Fibroblast of skin of right biceps (primary cell): ENCODE data around the gene MALSU1.
A peak's percentile ranks its signal among the peaks of the same experiment; 100 is the strongest.

Experiments used
- DNase-seq: peaks from one replicate; pipeline ENCODE4 v3.0.0-alpha.2; 2013

Gene MALSU1

GRCh38 chr7:23337374-23337773 is 38.2 kb downstream of the MALSU1 start:
- DNase-seq = no peak

GRCh38 chr7:23338439-23338838 is 39.3 kb downstream of the MALSU1 start:
- DNase-seq = no peak

- DNase-seq = no peak
Observed at GRCh38 chr7:23338863-23339262, 39.7 kb downstream of the MALSU1 start.

- no peak for DNase-seq
Observed at GRCh38 chr7:23341846-23342598, 42.9 kb downstream of the MALSU1 start.

GRCh38 chr7:23343102-23343501 is 44.0 kb downstream of the MALSU1 start:
- no peak for DNase-seq

GRCh38 chr7:23343806-23344475 is 44.8 kb downstream of the MALSU1 start:
- DNase-seq = peak; percentile 24

- no peak for DNase-seq
Observed at GRCh38 chr7:23345601-23346000, 46.5 kb downstream of the MALSU1 start.

- DNase-seq = no peak
Observed at GRCh38 chr7:23346316-23346715, 47.2 kb downstream of the MALSU1 start.

- no peak for DNase-seq
Observed at GRCh38 chr7:23347033-23347681, 48.0 kb downstream of the MALSU1 start.

- peak; percentile 88 for DNase-seq
Observed at GRCh38 chr7:23347682-23348180, 48.6 kb downstream of the MALSU1 start.

GRCh38 chr7:23349484-23350157 is 50.5 kb downstream of the MALSU1 start:
- peak; percentile 95 for DNase-seq

- DNase-seq = no peak
Observed at GRCh38 chr7:23350466-23350865, 51.3 kb downstream of the MALSU1 start.

GRCh38 chr7:23353172-23353571 is 54.0 kb downstream of the MALSU1 start:
- no peak for DNase-seq

GRCh38 chr7:23356168-23356567 is 57.0 kb downstream of the MALSU1 start:
- no peak for DNase-seq

- peak; percentile 22 for DNase-seq
Observed at GRCh38 chr7:23356726-23357125, 57.6 kb downstream of the MALSU1 start.

GRCh38 chr7:23357190-23358093 is 58.3 kb downstream of the MALSU1 start:
- DNase-seq = peak; percentile 46

- no peak for DNase-seq
Observed at GRCh38 chr7:23358152-23358674, 59.1 kb downstream of the MALSU1 start.
